GM19193 (cell line): ENCODE results near the gene FBLN2.

Source experiments
- POLR2A ChIP-seq: IDR thresholded peaks from 4 replicates; pipeline ENCODE4 v1.6.1; 2011; ENCODE audit not compliant: insufficient read depth, insufficient read length; ENCODE audit errors: extremely low read depth

Gene FBLN2

GRCh38 chr3:13683772-13684171 lies 134.8 kb downstream of the FBLN2 start:
- TF ChIP-seq POLR2A, result no peak

GRCh38 chr3:13684350-13684749 lies 135.4 kb downstream of the FBLN2 start:
- no peak for TF ChIP-seq POLR2A

GRCh38 chr3:13684854-13685253 lies 135.9 kb downstream of the FBLN2 start:
- no peak for TF ChIP-seq POLR2A

- TF ChIP-seq POLR2A, result no peak
Measured at GRCh38 chr3:13685721-13686120, 136.8 kb downstream of the FBLN2 start.

GRCh38 chr3:13686367-13687160 lies 137.6 kb downstream of the FBLN2 start:
- TF ChIP-seq POLR2A, result no peak

GRCh38 chr3:13687517-13687943 lies 138.6 kb downstream of the FBLN2 start:
- no peak for TF ChIP-seq POLR2A
